ENCODE results near the gene COPG2. TPM values are rescaled to one million over a fixed set of nuclear protein-coding genes. Genes with fewer than 3 reads are reported as not detected.
"Not testable (repeated sequence)": the region's sequence is repeated elsewhere in the genome, so short reads cannot be mapped to it uniquely, and the experiment has no call there.

COPG2 gene
- total and polyA plus RNA-seq, 2 donors, result 14.1 to 20.8 TPM

GRCh38 chr7:130541287-130541686 is 127.3 kb downstream of the COPG2 start:
- H3K4me1 ChIP-seq (ENCODE audit: control insufficient read depth in 2 of 2, insufficient read depth in 2 of 2, low read length in 2 of 2); H3K27ac ChIP-seq (ENCODE audit: low read depth in 1 of 2, low read length in 1 of 2); H3K9me3 ChIP-seq (ENCODE audit: control insufficient read depth in 2 of 2, insufficient read depth in 1 of 2, low read length in 1 of 2); H3K4me3 ChIP-seq (ENCODE audit: low read length in 2 of 2); H3K36me3 ChIP-seq (ENCODE audit: control insufficient read depth in 2 of 2, insufficient read depth in 2 of 2, low read length in 1 of 2); DNase-seq (ENCODE audit: low read depth in 6 of 9, low spot score in 9 of 9); H3K27me3 ChIP-seq (ENCODE audit: control insufficient read depth in 2 of 2, insufficient read depth in 1 of 2, low read length in 1 of 2): not testable (repeated sequence)
- 93% methylated on average over 7 of the region's 7 CpGs for WGBS

- H3K4me1 ChIP-seq (ENCODE audit: control insufficient read depth in 2 of 2, insufficient read depth in 2 of 2, low read length in 2 of 2); H3K9me3 ChIP-seq (ENCODE audit: control insufficient read depth in 2 of 2, insufficient read depth in 1 of 2, low read length in 1 of 2); H3K4me3 ChIP-seq (ENCODE audit: low read length in 2 of 2); DNase-seq (ENCODE audit: low read depth in 6 of 9, low spot score in 9 of 9); H3K36me3 ChIP-seq (ENCODE audit: control insufficient read depth in 2 of 2, insufficient read depth in 2 of 2, low read length in 1 of 2); H3K27ac ChIP-seq (ENCODE audit: low read depth in 1 of 2, low read length in 1 of 2); H3K27me3 ChIP-seq (ENCODE audit: control insufficient read depth in 2 of 2, insufficient read depth in 1 of 2, low read length in 1 of 2): not testable (repeated sequence)
- WGBS, result 96% methylated on average over 6 of the region's 6 CpGs
Measured at GRCh38 chr7:130537894-130538293, 130.7 kb downstream of the COPG2 start.

- H3K27ac ChIP-seq (ENCODE audit: low read depth in 1 of 2, low read length in 1 of 2), result no peak overlapping the region
- no peak for DNase-seq (ENCODE audit: low read depth in 6 of 9, low spot score in 9 of 9)
- 98% methylated on average over 2 of the region's 2 CpGs for WGBS
Measured at GRCh38 chr7:130529417-130529816, 139.1 kb downstream of the COPG2 start.

GRCh38 chr7:130527752-130528355 is 140.7 kb downstream of the COPG2 start:
- not testable (repeated sequence) for H3K36me3 ChIP-seq (ENCODE audit: control insufficient read depth in 2 of 2, insufficient read depth in 2 of 2, low read length in 1 of 2); H3K27ac ChIP-seq (ENCODE audit: low read depth in 1 of 2, low read length in 1 of 2); H3K27me3 ChIP-seq (ENCODE audit: control insufficient read depth in 2 of 2, insufficient read depth in 1 of 2, low read length in 1 of 2); H3K9me3 ChIP-seq (ENCODE audit: control insufficient read depth in 2 of 2, insufficient read depth in 1 of 2, low read length in 1 of 2); H3K4me3 ChIP-seq (ENCODE audit: low read length in 2 of 2); H3K4me1 ChIP-seq (ENCODE audit: control insufficient read depth in 2 of 2, insufficient read depth in 2 of 2, low read length in 2 of 2); DNase-seq (ENCODE audit: low read depth in 6 of 9, low spot score in 9 of 9)
- WGBS, result 95% methylated on average over 17 of the region's 17 CpGs

More at GRCh38 chr7:130529417-130529816, 139.1 kb downstream of the COPG2 start:
- Histone ChIP-seq H3K36me3 (ENCODE audit: control insufficient read depth in 2 of 2, insufficient read depth in 2 of 2, low read length in 1 of 2) (peaks cover 7 to 11% of the 10 kb centered on the region in 2 donors), H3K9me3 (ENCODE audit: control insufficient read depth in 2 of 2, insufficient read depth in 1 of 2, low read length in 1 of 2) (no peaks in the 10 kb centered on the region), H3K4me1 (ENCODE audit: control insufficient read depth in 2 of 2, insufficient read depth in 2 of 2, low read length in 2 of 2) (no peaks in the 10 kb centered on the region), H3K4me3 (ENCODE audit: low read length in 2 of 2) (no peak overlapping the region), H3K27me3 (ENCODE audit: control insufficient read depth in 2 of 2, insufficient read depth in 1 of 2, low read length in 1 of 2) (no peaks in the 10 kb centered on the region)

- no peaks in the 10 kb centered on the region for H3K9me3 ChIP-seq (ENCODE audit: control insufficient read depth in 2 of 2, insufficient read depth in 1 of 2, low read length in 1 of 2)
Measured at GRCh38 chr7:130524628-130525027, 143.9 kb downstream of the COPG2 start.

GRCh38 chr7:130523519-130524125 is 144.9 kb downstream of the COPG2 start:
- H3K27me3 ChIP-seq (ENCODE audit: control insufficient read depth in 2 of 2, insufficient read depth in 1 of 2, low read length in 1 of 2); H3K9me3 ChIP-seq (ENCODE audit: control insufficient read depth in 2 of 2, insufficient read depth in 1 of 2, low read length in 1 of 2); H3K27ac ChIP-seq (ENCODE audit: low read depth in 1 of 2, low read length in 1 of 2); DNase-seq (ENCODE audit: low read depth in 6 of 9, low spot score in 9 of 9); H3K4me3 ChIP-seq (ENCODE audit: low read length in 2 of 2); H3K4me1 ChIP-seq (ENCODE audit: control insufficient read depth in 2 of 2, insufficient read depth in 2 of 2, low read length in 2 of 2); H3K36me3 ChIP-seq (ENCODE audit: control insufficient read depth in 2 of 2, insufficient read depth in 2 of 2, low read length in 1 of 2): not testable (repeated sequence)
- WGBS, result 97% methylated on average over 17 of the region's 17 CpGs

More at GRCh38 chr7:130524628-130525027, 143.9 kb downstream of the COPG2 start:
- no peak overlapping the region for H3K27ac ChIP-seq (ENCODE audit: low read depth in 1 of 2, low read length in 1 of 2)
- H3K4me1 ChIP-seq (ENCODE audit: control insufficient read depth in 2 of 2, insufficient read depth in 2 of 2, low read length in 2 of 2), result no peaks in the 10 kb centered on the region
- no peak for DNase-seq (ENCODE audit: low read depth in 6 of 9, low spot score in 9 of 9)
- H3K27me3 ChIP-seq (ENCODE audit: control insufficient read depth in 2 of 2, insufficient read depth in 1 of 2, low read length in 1 of 2), result no peaks in the 10 kb centered on the region
- WGBS, result 98% methylated on average over 5 of the region's 5 CpGs
- H3K4me3 ChIP-seq (ENCODE audit: low read length in 2 of 2), result no peak overlapping the region
- peaks cover 0 to 7% of the 10 kb centered on the region in 2 donors for H3K36me3 ChIP-seq (ENCODE audit: control insufficient read depth in 2 of 2, insufficient read depth in 2 of 2, low read length in 1 of 2)

GRCh38 chr7:130521258-130521951 is 147.1 kb downstream of the COPG2 start:
- 97% methylated on average over 4 of the region's 4 CpGs for WGBS
- no peaks in the 10 kb centered on the region for H3K27me3 ChIP-seq (ENCODE audit: control insufficient read depth in 2 of 2, insufficient read depth in 1 of 2, low read length in 1 of 2)
- H3K36me3 ChIP-seq (ENCODE audit: control insufficient read depth in 2 of 2, insufficient read depth in 2 of 2, low read length in 1 of 2), result peaks cover 0 to 7% of the 10 kb centered on the region in 2 donors
- no peak overlapping the region for H3K4me3 ChIP-seq (ENCODE audit: low read length in 2 of 2)
- DNase-seq (ENCODE audit: low read depth in 6 of 9, low spot score in 9 of 9), result no peak
- no peak overlapping the region for H3K27ac ChIP-seq (ENCODE audit: low read depth in 1 of 2, low read length in 1 of 2)
- no peaks in the 10 kb centered on the region for H3K4me1 ChIP-seq (ENCODE audit: control insufficient read depth in 2 of 2, insufficient read depth in 2 of 2, low read length in 2 of 2)
- H3K9me3 ChIP-seq (ENCODE audit: control insufficient read depth in 2 of 2, insufficient read depth in 1 of 2, low read length in 1 of 2), result no peaks in the 10 kb centered on the region

- Histone ChIP-seq H3K27ac (ENCODE audit: low read depth in 1 of 2, low read length in 1 of 2) (no peak overlapping the region), H3K4me3 (ENCODE audit: low read length in 2 of 2) (no peak overlapping the region), H3K27me3 (ENCODE audit: control insufficient read depth in 2 of 2, insufficient read depth in 1 of 2, low read length in 1 of 2) (no peaks in the 10 kb centered on the region), H3K9me3 (ENCODE audit: control insufficient read depth in 2 of 2, insufficient read depth in 1 of 2, low read length in 1 of 2) (no peaks in the 10 kb centered on the region), H3K4me1 (ENCODE audit: control insufficient read depth in 2 of 2, insufficient read depth in 2 of 2, low read length in 2 of 2) (no peaks in the 10 kb centered on the region), H3K36me3 (ENCODE audit: control insufficient read depth in 2 of 2, insufficient read depth in 2 of 2, low read length in 1 of 2) (peaks cover 0 to 5% of the 10 kb centered on the region in 2 donors)
- no peak for DNase-seq (ENCODE audit: low read depth in 6 of 9, low spot score in 9 of 9)
- WGBS, result 87% methylated on average over 3 of the region's 3 CpGs
Measured at GRCh38 chr7:130515315-130516040, 153.1 kb downstream of the COPG2 start.

GRCh38 chr7:130513447-130513846 is 155.1 kb downstream of the COPG2 start:
- Histone ChIP-seq H3K36me3 (ENCODE audit: control insufficient read depth in 2 of 2, insufficient read depth in 2 of 2, low read length in 1 of 2) (peaks cover 3 to 16% of the 10 kb centered on the region in 2 donors), H3K4me1 (ENCODE audit: control insufficient read depth in 2 of 2, insufficient read depth in 2 of 2, low read length in 2 of 2) (no peaks in the 10 kb centered on the region), H3K9me3 (ENCODE audit: control insufficient read depth in 2 of 2, insufficient read depth in 1 of 2, low read length in 1 of 2) (no peaks in the 10 kb centered on the region), H3K27me3 (ENCODE audit: control insufficient read depth in 2 of 2, insufficient read depth in 1 of 2, low read length in 1 of 2) (no peaks in the 10 kb centered on the region), H3K4me3 (ENCODE audit: low read length in 2 of 2) (no peak overlapping the region), H3K27ac (ENCODE audit: low read depth in 1 of 2, low read length in 1 of 2) (no peak overlapping the region)
- WGBS, result 96% methylated on average over 1 of the region's 1 CpG
- no peak for DNase-seq (ENCODE audit: low read depth in 6 of 9, low spot score in 9 of 9)
